ENCODE measurements around the gene SPRR2B.

Gene SPRR2B

GRCh38 chr1:153095764-153096163 lies 24.4 kb upstream of the SPRR2B start:
- no peaks in the 10 kb centered on the region for H3K36me3 ChIP-seq (replicated peaks; ENCODE audit: insufficient read depth, low read length)
- H3K9ac ChIP-seq (ENCODE audit: low read length), result no peak overlapping the region
- H3K9me3 ChIP-seq (replicated peaks; ENCODE audit: insufficient read depth, low read length), result no peaks in the 10 kb centered on the region
- no peaks in the 10 kb centered on the region for H3K4me1 ChIP-seq (ENCODE audit: low read length)
- no peaks in the 10 kb centered on the region for H3K79me2 ChIP-seq (ENCODE audit: low read length)
- no peaks in the 10 kb centered on the region for H4K20me1 ChIP-seq (ENCODE audit: insufficient read depth, low read length)
- no peaks in the 10 kb centered on the region for H3F3A ChIP-seq (ENCODE audit: insufficient read depth, low read length)
- no peak for DNase-seq
- no peaks in the 10 kb centered on the region for H3K9me2 ChIP-seq (replicated peaks; ENCODE audit: insufficient read depth, low read length)
- no peak overlapping the region for H3K27ac ChIP-seq (ENCODE audit: low read length)
- no peaks in the 10 kb centered on the region for H3K27me3 ChIP-seq (replicated peaks; ENCODE audit: insufficient read depth, low read length)
- H3K4me3 ChIP-seq (ENCODE audit: low read length), result no peak overlapping the region
- H2AFZ ChIP-seq (ENCODE audit: low read length), result no peak overlapping the region
- H3K4me2 ChIP-seq (ENCODE audit: low read depth, low read length), result no peak overlapping the region
- no peak for TF ChIP-seq EZH2phosphoT487 (IDR thresholded peaks at IDR 0.05; ENCODE audit: low read length)
- TF ChIP-seq CTCF (IDR thresholded peaks at IDR 0.05; ENCODE audit: low read length), result no peak
- no peak for TF ChIP-seq EZH2 (optimal IDR thresholded peaks at IDR 0.05; ENCODE audit: low read depth, low read length)

DNA sequence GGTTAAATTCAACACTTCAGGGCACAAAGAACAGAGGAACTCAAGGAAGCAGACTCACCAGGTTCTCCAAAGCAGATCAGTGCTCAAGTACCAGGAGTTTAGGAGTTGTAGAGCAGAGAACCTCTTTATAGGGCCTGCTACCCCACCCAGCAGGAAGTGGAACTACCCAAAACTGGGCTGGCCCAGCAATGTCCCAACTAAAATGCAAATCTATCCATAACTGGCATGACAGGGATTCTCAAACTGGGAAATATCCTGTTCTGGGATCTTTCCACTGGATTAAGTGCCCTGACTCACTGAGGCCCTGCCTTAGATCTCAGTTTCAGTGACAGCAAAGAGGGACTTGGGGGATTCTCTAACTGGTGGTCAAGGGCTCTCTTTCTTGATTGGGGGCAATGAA lies 23.0 kb upstream of the SPRR2B start, which contains the start of gene SPRR2E:
SPRR2E (minus strand) TSS at position 101 of the 400 bp plus-strand sequence. CDS start 775 bp downstream, outside the sequence.
- H3K36me3 ChIP-seq (replicated peaks; ENCODE audit: insufficient read depth, low read length), result no peaks in the 10 kb centered on the region
- H3K79me2 ChIP-seq (ENCODE audit: low read length), result no peaks in the 10 kb centered on the region

GRCh38 chr1:153087652-153088051 lies 16.2 kb upstream of the SPRR2B start:
- H3F3A ChIP-seq (ENCODE audit: insufficient read depth, low read length), result no peaks in the 10 kb centered on the region
- no peak overlapping the region for H3K9ac ChIP-seq (ENCODE audit: low read length)
- H3K79me2 ChIP-seq (ENCODE audit: low read length), result no peaks in the 10 kb centered on the region
- no peaks in the 10 kb centered on the region for H3K4me1 ChIP-seq (ENCODE audit: low read length)
- H2AFZ ChIP-seq (ENCODE audit: low read length), result no peak overlapping the region
- H3K9me2 ChIP-seq (replicated peaks; ENCODE audit: insufficient read depth, low read length), result no peaks in the 10 kb centered on the region
- H3K27me3 ChIP-seq (replicated peaks; ENCODE audit: insufficient read depth, low read length), result no peaks in the 10 kb centered on the region
- H3K36me3 ChIP-seq (replicated peaks; ENCODE audit: insufficient read depth, low read length), result no peaks in the 10 kb centered on the region
- no peaks in the 10 kb centered on the region for H3K9me3 ChIP-seq (replicated peaks; ENCODE audit: insufficient read depth, low read length)
- no peak overlapping the region for H3K27ac ChIP-seq (ENCODE audit: low read length)
- H4K20me1 ChIP-seq (ENCODE audit: insufficient read depth, low read length), result no peaks in the 10 kb centered on the region
- DNase-seq, result no peak
- no peak for TF ChIP-seq EZH2 (optimal IDR thresholded peaks at IDR 0.05; ENCODE audit: low read depth, low read length)
- TF ChIP-seq CTCF (IDR thresholded peaks at IDR 0.05; ENCODE audit: low read length), result no peak
- no peak for TF ChIP-seq EZH2phosphoT487 (IDR thresholded peaks at IDR 0.05; ENCODE audit: low read length)
- H3K4me3 ChIP-seq (ENCODE audit: low read length), result no peak overlapping the region
- H3K4me2 ChIP-seq (ENCODE audit: low read depth, low read length), result no peak overlapping the region

More for the DNA sequence above, 23.0 kb upstream of the SPRR2B start, which contains the start of gene SPRR2E:
- no peaks in the 10 kb centered on the region for H3K4me1 ChIP-seq (ENCODE audit: low read length)
- no peak for DNase-seq
- H4K20me1 ChIP-seq (ENCODE audit: insufficient read depth, low read length), result no peaks in the 10 kb centered on the region
- H3F3A ChIP-seq (ENCODE audit: insufficient read depth, low read length), result no peaks in the 10 kb centered on the region
- H3K4me3 ChIP-seq (ENCODE audit: low read length), result no peak within 1 kb of the TSS
- no peak for TF ChIP-seq EZH2 (optimal IDR thresholded peaks at IDR 0.05; ENCODE audit: low read depth, low read length)
- no peak for TF ChIP-seq EZH2phosphoT487 (IDR thresholded peaks at IDR 0.05; ENCODE audit: low read length)
- TF ChIP-seq CTCF (IDR thresholded peaks at IDR 0.05; ENCODE audit: low read length), result no peak
- no peaks in the 10 kb centered on the region for H3K9me3 ChIP-seq (replicated peaks; ENCODE audit: insufficient read depth, low read length)
- no peaks in the 10 kb centered on the region for H3K9me2 ChIP-seq (replicated peaks; ENCODE audit: insufficient read depth, low read length)
- H3K27ac ChIP-seq (ENCODE audit: low read length), result no peak within 1 kb of the TSS
- H3K4me2 ChIP-seq (ENCODE audit: low read depth, low read length), result no peak within 1 kb of the TSS
- H2AFZ ChIP-seq (ENCODE audit: low read length), result no peak within 1 kb of the TSS
- no peaks in the 10 kb centered on the region for H3K27me3 ChIP-seq (replicated peaks; ENCODE audit: insufficient read depth, low read length)
- H3K9ac ChIP-seq (ENCODE audit: low read length), result no peak within 1 kb of the TSS

Data from MM.1S (cell line).